Lung (tissue), 12 donors: Measurements from ENCODE around the gene GNS. TPM values are rescaled to one million over a fixed set of nuclear protein-coding genes. Genes with fewer than 3 reads are reported as not detected.

ENCODE experiments used
- ATAC-seq: fragments of 200-7000 bp; cut with Tn5 transposase; one replicate; pipeline ENCODE4 v1.9.1; 2020; ENCODE audit warnings: moderate number of reproducible peaks; ENCODE audit not compliant: insufficient read depth, low FRiP score
- DNase-seq, 3 donors: peaks; one replicate each; pipeline ENCODE4 v3.0.0-alpha.2; 2013 to 2017
- H3K27ac ChIP-seq, 2 donors: one replicate each; pipeline ENCODE4 v1.5.1; 2013; ENCODE audit warnings: mild to moderate bottlenecking in 2 of 2, moderate library complexity in 2 of 2, control low read depth in 1 of 2, inconsistent platforms in 1 of 2, low read depth in 1 of 2, low read length in 1 of 2
- H3K27me3 ChIP-seq, 3 donors: one replicate each; pipeline ENCODE4 v1.5.1; 2013; ENCODE audit warnings: low read length in 2 of 3; ENCODE audit not compliant: control insufficient read depth in 3 of 3, insufficient read depth in 3 of 3
- H3K36me3 ChIP-seq, 4 donors: one replicate each; pipeline ENCODE4 v1.5.1; 2013; ENCODE audit warnings: low read length in 4 of 4, mild to moderate bottlenecking in 1 of 4, moderate library complexity in 1 of 4; ENCODE audit not compliant: control insufficient read depth in 4 of 4, insufficient read depth in 4 of 4
- H3K4me1 ChIP-seq, 5 donors: one replicate each; pipeline ENCODE4 v1.5.1; 2013; ENCODE audit warnings: low read length in 5 of 5, mild to moderate bottlenecking in 2 of 5, moderate library complexity in 1 of 5; ENCODE audit not compliant: control insufficient read depth in 5 of 5, insufficient read depth in 5 of 5
- H3K4me3 ChIP-seq: one replicate; pipeline ENCODE4 v1.5.1; 2013; ENCODE audit warnings: mild to moderate bottlenecking, control low read depth, moderate library complexity
- H3K9ac ChIP-seq, 2 donors: one replicate each; pipeline ENCODE4 v1.5.1; 2013; ENCODE audit warnings: low read length in 2 of 2, control low read depth in 1 of 2; ENCODE audit not compliant: insufficient read depth in 1 of 2
- H3K9me3 ChIP-seq, 4 donors: one replicate each; pipeline ENCODE4 v1.5.1; 2013; ENCODE audit warnings: low read length in 3 of 4, mild to moderate bottlenecking in 1 of 4, moderate library complexity in 1 of 4; ENCODE audit not compliant: control insufficient read depth in 4 of 4, insufficient read depth in 3 of 4
- CTCF ChIP-seq: IDR thresholded peaks from 2 replicates; pipeline ENCODE4 v1.5.1; 2012; ENCODE audit warnings: mild to moderate bottlenecking; ENCODE audit errors: control extremely low read depth, extremely low read depth
- WGBS, 2 donors: extraction: QIAGEN DNeasy Blood & Tissue Kit; methylation state at CpG; one replicate each; pipeline ENCODE4 v1.1.7; 2013; 5-methylcytosine and 5-hydroxymethylcytosine counted together
- polyA plus RNA-seq, 2 donors: library from polyadenylated mRNA; stranded (reverse); fragments of 200-250 nt; gene quantifications; one replicate each; pipeline ENCODE4 v1.2.1, GENCODE V29; 2013
- total RNA-seq, 2 donors: library from RNA; depleted of rRNA in 1 of 2; stranded (reverse); fragments of >200 nt in 1 of 2; gene quantifications; one replicate each; pipeline ENCODE4 v1.2.1, GENCODE V29; 2014 to 2021
- donor health status: control.
- donor health status: control.
- donor health status: Bipolar disorder and iron deficiency.
- donor health status: healthy.
- donor health status: DM: yes; HTN: yes; CAD: no.

The GNS gene
- total and polyA plus RNA-seq, 4 donors, result 27.6 to 149 (median 139) TPM

GRCh38 chr12:64672925-64673409, 86.2 kb downstream of the GNS start:
- H3K27me3 ChIP-seq, result no peaks in the 10 kb centered on the region
- H3K9me3 ChIP-seq, result no peaks in the 10 kb centered on the region
- H3K9ac ChIP-seq, result no peak overlapping the region
- WGBS, 2 donors, result 3 to 9% methylated on average over 8 of the region's 8 CpGs
- peak overlapping the region; percentile 58 to 68 for H3K27ac ChIP-seq
- no peak for ATAC-seq
- H3K4me1 ChIP-seq, result peaks cover 19 to 62% (median 43%) of the 10 kb centered on the region in 5 donors
- peak; percentile 64 to 80 (median 71) for DNase-seq
- no peaks in the 10 kb centered on the region for H3K36me3 ChIP-seq
- H3K4me3 ChIP-seq, result no peak overlapping the region
- TF ChIP-seq CTCF, result no peak

GRCh38 chr12:64671681-64672080, 87.5 kb downstream of the GNS start:
- no peak overlapping the region for H3K9ac ChIP-seq
- H3K4me1 ChIP-seq, result peaks cover 19 to 69% (median 50%) of the 10 kb centered on the region in 5 donors
- no peak overlapping the region for H3K4me3 ChIP-seq
- no peaks in the 10 kb centered on the region for H3K9me3 ChIP-seq
- TF ChIP-seq CTCF, result no peak
- WGBS, 2 donors, result 31 to 53% methylated on average over 4 of the region's 4 CpGs
- DNase-seq (no peak), ATAC-seq (no peak)
- H3K27me3 ChIP-seq, result no peaks in the 10 kb centered on the region
- no peaks in the 10 kb centered on the region for H3K36me3 ChIP-seq
- peak overlapping the region; percentile 36 to 77 for H3K27ac ChIP-seq

- DNase-seq (peak in 2 of 3 donors; percentile 33 to 57), ATAC-seq (peak; percentile 67)
- 52 to 59% methylated on average over 8 of the region's 8 CpGs for WGBS, 2 donors
Measured at GRCh38 chr12:64670919-64671639, 88.1 kb downstream of the GNS start.

More at GRCh38 chr12:64670919-64671639, 88.1 kb downstream of the GNS start:
- H3K27me3 ChIP-seq, result no peaks in the 10 kb centered on the region
- no peak for TF ChIP-seq CTCF
- H3K27ac ChIP-seq, result peak overlapping the region; percentile 76 to 82
- H3K4me1 ChIP-seq, result peaks cover 24 to 74% (median 54%) of the 10 kb centered on the region in 5 donors
- no peaks in the 10 kb centered on the region for H3K36me3 ChIP-seq
- no peaks in the 10 kb centered on the region for H3K9me3 ChIP-seq
- no peak overlapping the region for H3K9ac ChIP-seq
- no peak overlapping the region for H3K4me3 ChIP-seq
